HG02970 (cell line): ENCODE data around the gene ETV6.

ENCODE experiments used
- ATAC-seq: cut with Tn5 transposase; IDR thresholded peaks from one replicate; pipeline ENCODE4 v1.9.1; 2021; ENCODE audit warnings: mild to moderate bottlenecking, moderate library complexity, moderate number of reproducible peaks; ENCODE audit not compliant: unreplicated experiment, low FRiP score

ETV6 gene

DNA sequence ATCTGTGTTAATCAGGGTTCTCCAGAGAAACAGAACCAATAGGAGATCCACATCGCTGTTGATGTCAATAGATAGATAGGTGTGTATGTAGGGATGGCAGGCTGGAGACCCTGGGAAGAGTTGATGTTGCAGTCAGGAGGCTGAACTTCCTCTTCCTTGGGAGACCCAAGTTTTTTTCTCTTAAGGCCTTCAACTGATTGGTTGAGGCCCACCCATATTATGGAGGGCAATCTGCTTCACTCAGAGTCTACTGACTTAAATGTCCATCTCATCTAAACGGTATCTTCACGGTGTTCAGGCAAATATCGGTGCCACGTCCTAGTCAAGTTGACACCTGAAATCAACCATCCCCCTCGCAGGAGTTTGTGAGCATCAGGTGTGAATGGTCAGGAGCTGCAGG lies 63.0 kb downstream of the ETV6 start:
- ATAC-seq = no peak

DNA sequence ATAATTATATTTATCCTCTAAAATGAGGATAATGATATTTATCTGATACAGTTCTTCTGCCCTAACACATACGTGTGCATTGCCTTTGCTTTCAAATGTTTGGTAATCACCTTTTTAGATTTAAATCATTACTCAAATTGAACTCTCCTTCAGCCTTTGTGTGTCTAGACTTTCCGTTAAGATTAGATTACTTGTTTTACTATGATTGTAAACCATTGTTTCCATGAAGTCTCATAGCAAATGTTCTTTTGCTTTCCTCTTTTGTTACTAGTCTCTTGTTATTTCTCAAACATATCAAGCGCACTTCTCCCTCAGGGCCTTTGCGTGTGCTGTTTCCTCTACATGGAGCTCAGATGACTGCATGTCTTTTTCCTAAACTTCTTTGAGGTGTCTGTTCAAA lies 63.7 kb downstream of the ETV6 start:
- ATAC-seq = no peak

DNA sequence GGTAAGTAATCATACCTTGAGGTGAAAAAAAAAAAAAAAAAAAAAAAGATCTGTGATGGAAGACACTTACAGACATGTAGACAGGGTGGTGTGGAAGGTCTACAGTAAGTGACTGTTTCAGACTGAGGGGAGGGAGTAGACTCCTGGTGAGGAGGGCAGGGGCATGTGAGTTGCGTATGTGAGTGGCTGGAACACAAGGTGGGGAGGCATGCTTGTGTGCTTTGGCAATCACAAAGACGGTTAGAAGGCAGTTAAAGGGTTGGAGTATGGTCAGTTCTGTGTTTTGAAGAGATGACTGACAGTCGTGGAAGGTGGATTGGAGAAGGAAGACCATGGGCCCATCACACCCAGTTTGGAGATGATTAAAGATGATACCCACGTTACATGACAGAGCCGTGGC lies 65.2 kb downstream of the ETV6 start:
- ATAC-seq = no peak

DNA sequence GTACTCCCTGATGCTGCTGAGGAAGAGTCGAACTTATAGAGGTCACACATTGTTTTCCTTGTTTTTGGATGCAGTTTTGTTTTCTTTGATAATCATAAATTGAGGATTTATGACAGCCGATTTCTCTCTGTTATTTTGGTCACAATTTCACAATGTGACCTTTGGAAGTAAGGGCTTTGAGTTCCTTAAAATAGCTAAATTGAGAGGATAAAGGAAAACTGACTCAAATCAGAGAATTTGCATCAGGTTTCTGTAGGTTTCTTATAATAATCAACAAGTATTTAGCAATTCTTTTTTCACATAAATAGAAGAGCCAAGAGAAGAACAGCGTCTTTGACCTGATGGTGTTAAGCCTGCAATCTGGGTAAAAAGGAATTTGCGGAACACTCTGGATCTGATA lies 66.1 kb downstream of the ETV6 start:
- ATAC-seq = no peak

DNA sequence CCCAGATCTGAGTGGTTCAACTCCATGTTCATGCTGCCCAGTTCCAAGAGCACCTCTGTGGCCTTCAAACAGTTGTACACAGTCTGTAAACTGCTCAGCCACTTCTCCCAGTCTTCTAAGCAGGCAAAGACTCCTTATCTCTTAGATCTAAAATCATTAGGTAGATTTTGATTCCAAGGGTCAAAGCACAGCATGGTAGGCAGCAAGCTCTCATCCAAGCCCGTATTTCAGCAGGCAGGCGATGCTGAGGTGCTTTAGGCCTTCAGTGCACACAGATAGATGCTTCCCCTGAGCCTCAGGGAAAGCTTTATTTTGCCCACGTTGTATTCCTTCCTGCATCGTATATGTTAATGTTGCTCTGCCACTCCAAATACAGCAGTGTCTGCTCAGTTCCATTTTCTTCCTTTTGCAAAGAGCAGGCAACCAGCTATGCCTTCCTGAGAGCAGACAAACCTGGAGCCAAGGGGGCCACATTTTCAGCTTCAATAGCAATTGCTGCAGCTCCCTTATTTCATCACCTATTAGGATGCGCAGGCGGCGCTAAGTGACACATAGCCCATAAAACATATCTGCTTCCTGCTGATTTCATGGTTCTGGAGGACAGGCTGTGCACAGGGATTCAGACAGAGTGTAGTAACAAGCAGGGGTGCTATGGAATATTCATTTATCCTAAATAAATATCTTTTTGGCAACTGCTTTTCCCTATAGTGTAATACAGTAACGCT lies 67.5 kb downstream of the ETV6 start:
- no peak for ATAC-seq

DNA sequence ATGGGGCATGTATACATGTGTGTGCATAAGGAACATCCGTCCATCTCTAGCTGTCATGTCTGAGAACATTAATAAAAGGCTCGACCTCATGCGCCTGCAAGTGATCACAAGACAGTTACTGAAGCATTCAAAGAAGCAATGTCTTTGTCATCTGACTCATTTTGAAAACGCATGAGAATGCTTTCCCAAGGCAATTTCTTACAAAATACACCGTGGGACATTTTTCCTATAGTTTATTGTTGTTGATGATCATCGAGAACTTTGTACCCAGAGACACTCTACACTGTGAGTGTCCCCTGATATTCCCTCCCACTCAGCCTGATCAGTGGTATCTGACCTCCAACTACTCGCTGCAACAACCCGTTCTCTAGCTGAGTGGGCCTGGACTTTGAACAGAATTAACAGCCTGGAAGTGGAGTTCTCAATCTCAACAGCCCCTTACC lies 68.1 kb downstream of the ETV6 start:
- ATAC-seq = no peak

DNA sequence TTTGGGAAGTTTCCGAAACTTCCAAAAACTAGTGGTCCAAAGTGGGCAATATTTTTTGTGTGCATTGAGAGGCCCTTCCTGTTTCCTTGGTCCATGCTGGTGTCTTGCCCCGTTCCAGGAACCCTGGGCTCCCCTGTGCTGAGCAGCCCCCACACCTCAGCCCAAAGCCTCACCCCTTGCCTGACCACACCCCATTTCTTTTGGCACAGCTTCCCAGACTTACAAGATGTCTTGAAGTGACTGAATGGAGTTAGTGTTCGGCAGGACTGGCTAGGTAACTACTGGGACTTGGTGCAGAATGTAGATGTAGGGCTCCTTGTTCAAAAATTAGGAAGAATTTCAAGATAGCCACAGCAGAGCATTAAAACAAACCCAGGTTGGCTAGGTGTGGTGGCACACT lies 68.6 kb downstream of the ETV6 start:
- no peak for ATAC-seq

DNA sequence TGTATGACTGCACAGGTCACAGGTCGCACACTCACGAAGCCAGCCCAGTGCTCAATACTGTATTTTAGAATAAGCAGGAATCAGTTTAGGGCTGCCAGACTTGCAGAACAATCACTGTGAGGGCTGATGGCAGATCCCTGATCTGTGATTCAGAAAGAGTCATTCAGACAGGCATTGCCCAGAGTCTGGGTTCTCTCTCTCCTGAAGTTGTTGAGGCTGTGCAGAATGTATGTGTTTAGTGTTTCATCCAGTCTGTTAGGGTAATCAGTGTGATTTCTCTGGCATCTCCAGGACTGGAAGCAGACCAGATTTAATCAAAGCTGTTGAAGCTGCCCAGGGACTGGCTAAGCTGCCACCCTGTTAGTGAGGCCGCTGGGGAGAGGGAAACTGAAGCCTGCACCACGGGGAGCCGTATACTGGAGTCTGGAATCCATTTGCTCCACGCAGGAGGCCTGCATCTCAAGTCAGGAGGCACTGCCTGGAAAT lies 69.3 kb downstream of the ETV6 start:
- ATAC-seq = no peak

DNA sequence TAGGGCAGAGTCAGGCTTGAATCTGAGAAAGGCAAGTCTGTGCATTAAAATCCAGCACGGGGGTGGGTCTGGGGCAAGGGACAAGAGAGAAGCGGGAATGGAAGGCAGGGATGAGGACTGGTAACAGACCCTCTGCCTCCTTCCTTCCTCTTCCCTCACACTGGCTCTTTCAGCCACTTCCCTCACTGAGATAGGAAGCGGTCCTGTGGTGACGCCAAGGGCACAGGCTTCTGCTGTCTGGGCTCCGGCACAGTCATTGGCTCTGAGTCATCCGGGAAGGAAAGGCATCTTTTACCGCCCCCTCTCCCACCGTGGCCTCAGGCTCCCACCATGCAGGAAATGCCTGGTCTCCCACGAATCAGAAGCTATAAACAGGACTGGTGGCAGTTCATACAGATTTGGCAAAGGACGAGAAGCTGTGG lies 70.2 kb downstream of the ETV6 start:
- ATAC-seq = no peak

DNA sequence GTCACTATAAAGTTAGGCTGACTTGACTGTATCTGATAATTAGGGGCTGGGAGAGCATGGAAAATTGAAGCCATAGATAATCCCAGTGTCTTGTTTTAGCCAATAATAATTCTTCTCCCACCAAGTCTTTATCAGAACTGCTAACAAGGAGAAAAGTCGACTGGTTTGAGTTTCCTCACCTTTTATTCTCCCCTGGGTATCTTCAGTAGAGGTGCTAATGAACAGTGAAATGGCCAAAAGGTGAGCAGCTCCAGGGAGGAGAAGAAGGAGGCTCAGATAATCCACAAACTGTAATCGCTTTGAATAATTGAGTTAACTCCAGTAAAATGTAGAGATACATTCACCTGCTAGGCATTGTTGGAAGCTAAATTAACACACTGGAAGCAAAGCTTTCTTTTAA lies 72.6 kb downstream of the ETV6 start:
- ATAC-seq = no peak

DNA sequence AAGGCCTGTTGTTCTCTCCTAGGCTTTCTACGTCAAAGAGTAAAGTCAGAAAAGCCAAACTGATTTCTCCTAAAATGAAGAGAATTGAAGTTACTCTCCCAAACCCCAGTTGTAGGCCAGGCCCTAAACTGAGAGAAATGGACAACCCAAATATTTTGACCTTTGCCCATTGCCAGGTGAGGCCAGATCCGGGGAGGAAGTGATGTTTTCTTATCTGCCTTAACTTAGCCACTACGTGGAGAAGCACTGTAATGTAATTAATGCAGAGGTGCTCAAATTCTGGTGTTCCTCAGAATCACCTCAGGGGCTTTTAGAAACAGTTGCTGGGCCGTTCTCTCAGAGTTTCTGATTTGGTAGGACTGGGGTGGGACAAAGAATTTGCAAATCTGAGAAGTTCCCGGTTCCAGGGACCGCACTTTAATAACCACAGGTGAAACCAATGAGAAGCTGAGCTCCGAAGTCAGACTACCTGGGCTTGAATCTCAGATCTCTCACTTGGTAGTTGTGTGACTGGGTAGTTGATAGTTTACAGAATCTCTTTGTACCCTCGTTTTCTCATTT lies 73.2 kb downstream of the ETV6 start:
- no peak for ATAC-seq

DNA sequence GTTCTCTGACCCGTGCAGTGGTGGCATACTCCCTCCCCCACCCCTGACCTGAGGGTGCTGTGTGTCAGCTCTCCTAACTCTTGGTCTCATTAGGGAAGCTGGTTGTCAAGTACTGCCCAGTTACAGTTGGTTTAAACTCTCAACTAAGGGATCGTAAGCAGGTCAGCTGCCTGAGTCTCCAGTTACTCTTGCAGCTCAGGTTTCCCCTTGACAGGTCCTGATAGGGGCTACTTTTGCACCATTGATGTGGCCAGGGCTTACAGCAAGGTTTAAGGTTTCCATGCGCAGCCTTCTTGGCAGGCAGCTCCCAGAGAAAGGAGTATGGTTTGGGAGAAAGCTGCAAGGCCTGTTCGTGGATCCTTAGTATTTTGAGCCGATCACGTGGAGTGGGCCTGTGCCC lies 74.5 kb downstream of the ETV6 start:
- ATAC-seq = no peak

DNA sequence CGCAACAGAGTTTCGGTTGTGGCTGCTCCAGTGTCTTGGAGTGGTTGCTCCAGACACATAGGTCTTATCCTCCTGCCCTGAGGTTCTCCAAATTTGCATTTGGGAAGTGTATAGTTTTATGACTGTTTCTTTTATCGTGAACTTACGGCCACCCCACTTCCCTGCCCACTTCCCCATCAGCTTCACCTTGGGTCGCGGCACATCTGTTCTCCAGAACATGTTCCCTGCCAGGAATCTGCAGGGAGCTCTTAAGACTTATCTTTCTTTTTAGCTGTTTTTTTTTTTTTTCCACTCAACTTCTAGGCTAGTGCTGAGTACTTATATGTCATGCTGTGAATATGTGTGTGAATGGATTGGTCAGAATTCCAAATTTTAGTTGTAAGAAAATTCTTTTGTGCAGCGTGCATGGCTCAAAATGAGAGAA lies 75.4 kb downstream of the ETV6 start:
- ATAC-seq = no peak

DNA sequence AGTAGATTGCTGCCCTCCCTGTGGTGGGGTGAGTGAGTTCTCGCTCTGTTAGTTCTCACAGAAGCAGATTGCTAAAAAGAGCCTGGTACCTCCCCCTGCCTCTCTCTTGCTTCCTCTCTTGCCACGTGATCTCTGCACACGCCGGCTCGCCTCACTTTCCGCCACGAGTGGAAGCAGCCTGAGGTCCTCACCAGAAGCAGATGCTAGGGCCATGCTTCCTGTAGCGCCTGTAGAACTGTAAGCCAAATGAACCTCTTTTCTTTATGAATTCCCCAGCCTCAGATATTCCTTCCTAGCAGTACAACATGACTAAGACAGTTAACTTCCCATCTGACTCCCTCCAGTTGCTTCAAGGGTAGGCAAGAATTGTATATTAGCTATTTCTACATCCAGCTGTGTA lies 76.2 kb downstream of the ETV6 start:
- ATAC-seq = no peak

DNA sequence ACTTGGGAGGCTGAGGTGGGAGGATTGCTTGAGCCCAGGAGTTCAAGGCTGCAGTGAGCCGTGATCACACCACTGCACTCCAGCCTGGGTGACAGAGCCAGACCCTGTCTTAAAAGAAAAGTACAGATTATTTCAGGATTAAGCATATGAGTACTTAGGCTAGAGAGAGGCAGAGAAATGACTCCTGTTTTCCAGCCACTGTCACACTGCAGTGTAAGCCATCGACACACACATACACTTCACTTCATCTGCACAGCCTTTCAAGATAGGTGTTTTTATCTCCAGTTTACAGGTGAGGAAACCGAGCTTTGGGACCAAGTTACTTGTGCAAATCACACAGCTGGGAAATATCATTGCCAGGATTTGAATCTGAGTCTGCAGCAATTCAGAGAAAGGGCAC lies 77.2 kb downstream of the ETV6 start:
- no peak for ATAC-seq

DNA sequence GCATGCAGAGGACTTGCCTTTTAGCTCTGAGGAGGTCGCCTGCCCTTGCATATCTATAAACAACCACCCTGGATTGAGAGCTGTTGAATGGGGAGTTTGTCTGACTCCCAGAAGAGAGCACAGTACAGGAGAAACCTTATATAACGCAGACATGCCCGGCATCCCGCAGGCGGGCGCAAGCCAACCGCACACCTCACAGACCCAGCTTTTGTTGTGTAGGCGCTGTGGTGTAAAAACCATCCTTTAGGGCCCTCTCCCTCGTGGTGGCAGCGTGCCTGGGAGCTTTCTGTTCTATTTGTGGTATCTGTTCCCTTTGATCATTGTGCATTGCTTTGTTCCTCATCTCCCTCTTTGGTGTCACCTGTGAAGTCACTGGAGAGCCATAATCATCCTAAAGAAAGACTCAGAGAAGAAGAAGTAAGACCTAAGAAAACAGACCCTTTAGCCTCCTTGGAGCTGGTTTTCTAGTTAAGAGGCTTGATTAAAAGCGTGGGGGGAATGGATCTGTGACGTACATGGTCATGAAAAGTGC lies 77.7 kb downstream of the ETV6 start:
- no peak for ATAC-seq

DNA sequence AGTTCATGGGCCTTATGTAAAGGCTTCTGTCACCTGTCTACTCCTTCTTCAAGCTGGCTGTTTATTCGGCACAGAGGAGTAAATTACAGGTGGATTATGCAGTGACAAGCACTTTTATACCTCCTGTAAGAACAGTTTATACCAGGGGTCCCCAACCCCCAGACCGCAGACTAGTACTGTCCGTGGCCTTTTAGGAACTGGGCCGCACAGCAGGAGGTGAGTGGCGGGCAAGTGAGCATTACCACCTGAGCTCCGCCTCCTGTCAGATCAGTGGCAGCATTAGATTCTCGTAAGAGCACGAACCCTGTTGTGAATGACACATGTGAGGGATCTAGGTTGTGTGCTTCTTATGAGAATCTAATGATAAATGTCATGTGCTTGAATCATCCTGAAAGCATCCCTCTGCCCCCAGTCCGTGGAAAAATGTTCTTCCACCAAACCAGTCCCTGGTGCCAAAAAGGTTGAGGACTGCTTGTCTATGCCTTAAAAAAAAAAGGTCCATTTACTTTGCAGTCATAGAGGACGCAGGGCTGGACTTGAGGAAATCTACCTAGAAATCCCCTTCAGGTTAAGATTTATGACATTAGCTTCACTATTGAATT lies 78.8 kb downstream of the ETV6 start:
- no peak for ATAC-seq

DNA sequence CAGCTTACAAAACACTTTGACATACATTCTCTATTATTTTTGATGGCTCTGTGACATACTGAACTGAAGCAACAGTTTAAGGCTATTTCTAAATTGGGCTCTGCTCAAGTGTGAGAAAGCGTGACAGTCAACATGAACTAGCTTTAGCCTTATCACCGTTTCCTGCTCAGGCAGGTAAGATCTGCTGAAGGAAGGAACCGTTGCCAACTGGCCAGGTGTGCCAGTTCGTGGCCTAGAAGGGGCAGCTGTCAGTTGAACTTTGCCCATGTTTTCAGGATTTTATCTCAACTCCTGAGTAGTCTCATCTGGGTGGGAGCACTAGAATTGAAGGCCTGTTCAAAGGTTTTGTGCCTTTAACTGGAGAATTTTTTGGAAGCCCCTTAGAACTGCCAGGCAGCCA lies 79.5 kb downstream of the ETV6 start:
- no peak for ATAC-seq

DNA sequence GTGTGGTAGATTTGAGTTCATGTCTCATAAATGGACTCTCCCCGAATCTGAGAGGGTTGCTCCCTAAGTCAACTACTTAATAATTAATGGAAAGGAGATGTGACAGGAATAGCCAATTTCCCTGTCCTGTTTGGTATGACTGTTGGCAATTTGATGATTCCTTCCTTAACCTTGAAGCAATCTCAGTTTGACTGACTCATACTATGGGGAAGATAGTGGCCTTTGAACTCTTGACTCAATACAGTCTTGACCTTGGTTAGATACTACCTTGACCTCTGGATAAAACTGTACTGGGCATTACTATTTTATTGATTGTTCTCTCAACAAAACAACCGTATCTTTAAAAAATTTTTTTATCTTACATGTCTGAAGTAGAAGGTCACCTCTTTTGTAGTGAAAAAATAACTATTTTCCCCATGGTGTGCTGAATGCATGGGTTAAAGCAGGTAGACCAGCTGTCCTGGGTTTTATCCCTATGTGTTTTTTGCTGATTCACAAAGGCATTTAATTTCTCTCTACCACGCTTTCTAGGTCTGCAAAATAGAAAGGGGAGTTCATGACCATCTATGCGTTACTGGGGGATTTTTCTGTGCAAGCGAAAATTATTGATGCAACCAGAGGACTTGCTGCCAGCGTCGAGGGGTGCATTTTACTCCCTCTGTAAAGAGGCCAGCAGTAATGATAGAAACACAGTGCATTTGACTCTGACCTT lies 80.1 kb downstream of the ETV6 start:
- no peak for ATAC-seq

DNA sequence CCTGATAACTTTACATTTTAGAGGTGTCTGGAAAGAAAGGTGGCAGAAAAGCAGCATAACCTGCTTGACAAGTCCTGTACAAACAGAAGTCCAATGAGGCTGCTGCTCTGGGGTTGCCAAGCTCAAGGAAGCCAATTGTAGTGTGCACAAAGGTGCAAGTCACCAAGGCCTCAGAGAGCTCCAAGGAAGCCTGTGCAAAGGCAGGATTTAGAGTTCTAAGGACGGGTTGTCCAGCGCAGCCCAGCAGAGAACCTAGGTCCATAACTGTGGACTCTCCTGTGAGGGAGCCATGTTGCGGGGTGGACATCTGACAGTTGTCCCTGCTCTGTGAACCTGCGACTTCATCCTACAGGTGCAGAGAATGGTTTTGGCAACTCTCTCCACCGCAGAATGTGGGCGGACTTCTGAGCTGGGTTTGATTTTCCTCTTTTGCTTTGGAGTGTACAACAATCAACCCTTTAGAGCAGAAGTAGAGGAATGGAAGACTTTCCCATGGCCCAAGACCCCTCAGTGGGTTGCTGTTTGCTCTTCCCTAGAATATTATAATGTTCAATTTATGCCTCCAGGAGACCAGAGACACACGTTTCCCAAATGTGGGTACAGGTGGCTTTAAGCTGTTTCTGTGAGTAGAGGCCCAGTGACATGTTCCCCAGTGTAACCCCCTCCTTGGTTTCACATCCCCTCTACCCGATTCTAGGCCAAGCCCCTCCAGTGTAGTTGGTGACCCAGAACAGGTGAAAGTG lies 81.0 kb downstream of the ETV6 start:
- ATAC-seq = no peak

DNA sequence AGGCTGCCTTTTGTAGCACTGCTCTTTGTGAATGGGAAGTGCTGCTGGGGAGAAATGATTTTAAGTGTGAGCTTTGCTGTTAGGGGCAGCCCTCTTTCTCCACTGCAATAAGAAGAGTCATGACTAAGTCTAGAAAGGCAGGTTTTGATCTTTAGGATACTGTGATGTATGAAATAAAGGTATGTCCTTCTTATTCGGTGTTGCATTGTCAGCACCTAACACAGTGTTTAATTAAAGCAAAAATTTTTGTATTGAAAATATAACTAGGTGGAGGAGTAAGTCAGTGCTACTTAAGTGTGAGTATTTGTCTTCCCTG lies 81.5 kb downstream of the ETV6 start:
- no peak for ATAC-seq
